H1 (cell line): ENCODE measurements around the gene KYNU. TPM values are rescaled to one million over a fixed set of nuclear protein-coding genes. Genes with fewer than 3 reads are reported as not detected.

Experiments used
- CTCF ChIA-PET: fragments of 300-600 bp; sonication (Branson Sonifier 250); formaldehyde crosslinking; loops from one replicate; lab custom pipeline; 2021; ENCODE audit not compliant: partially characterized antibody; lab: Charles Lee
- POLR2A ChIA-PET: fragments of 300-600 bp; sonication (Branson Sonifier 250); formaldehyde crosslinking; loops from one replicate; lab custom pipeline; 2021; ENCODE audit warnings: inconsistent platforms; ENCODE audit not compliant: partially characterized antibody; lab: Charles Lee
- DNase-seq, 2 experiments: peaks; one replicate each; pipeline versions ENCODE4 v3.0.0 to v3.0.0-alpha.2; 2010 to 2022; ENCODE audit warnings: low spot score in 2 of 2, low read depth in 1 of 2, mixed read lengths in 1 of 2
- FAIRE-seq: peaks from 2 replicates; lab custom pipeline; 2011; peaks lifted over from hg19 to GRCh38; lab: Jason Lieb, UNC
- H2AFZ ChIP-seq: 2 replicates; pipeline ENCODE4 v1.8.1; 2012; ENCODE audit warnings: low read length, inconsistent platforms
- H2AK5ac ChIP-seq: 2 replicates; pipeline ENCODE4 v1.6.1; 2013; ENCODE audit warnings: low read depth, low read length
- H2BK120ac ChIP-seq: replicated peaks from 2 replicates; pipeline ENCODE3; 2013; ENCODE audit warnings: low read depth, low read length, inconsistent platforms
- H2BK12ac ChIP-seq: 2 replicates; pipeline ENCODE4 v1.6.1; 2013; ENCODE audit warnings: low read depth, low read length
- H2BK15ac ChIP-seq: 2 replicates; pipeline ENCODE4 v1.6.1; 2013; ENCODE audit warnings: low read length
- H2BK20ac ChIP-seq: 2 replicates; pipeline ENCODE4 v1.6.1; 2013; ENCODE audit warnings: low read length
- H2BK5ac ChIP-seq: 2 replicates; pipeline ENCODE4 v1.6.1; 2013; ENCODE audit warnings: low read depth, low read length
- H3K14ac ChIP-seq: 2 replicates; pipeline ENCODE4 v1.6.1; 2013; ENCODE audit warnings: inconsistent platforms; ENCODE audit not compliant: insufficient read length
- H3K18ac ChIP-seq: 2 replicates; pipeline ENCODE4 v1.6.1; 2013; ENCODE audit warnings: low read length; ENCODE audit errors: extremely low read depth
- H3K23ac ChIP-seq: 2 replicates; pipeline ENCODE4 v1.6.1; 2013; ENCODE audit warnings: inconsistent platforms; ENCODE audit not compliant: insufficient read length
- H3K23me2 ChIP-seq: 2 replicates; pipeline ENCODE4 v1.6.1; 2013; ENCODE audit warnings: low read depth, low read length
- H3K27ac ChIP-seq: 2 replicates; pipeline ENCODE4 v1.6.1; 2011; ENCODE audit warnings: low read depth, low read length, inconsistent platforms
- H3K27me3 ChIP-seq, 4 experiments: replicated peaks in 1 of 4; 1 replicate in 1 of 4; 2 replicates in 3 of 4; pipeline versions ENCODE4 v1.6.1 to v1.8.1; 2011 to 2013; ENCODE audit warnings: low read length in 3 of 4, mild to moderate bottlenecking in 3 of 4, inconsistent platforms in 2 of 4, mixed read lengths in 2 of 4, moderate library complexity in 1 of 4; ENCODE audit not compliant: control insufficient read depth in 3 of 4, insufficient read depth in 3 of 4; ENCODE audit errors: extremely low read depth in 1 of 4
- H3K36me3 ChIP-seq, 4 experiments: 2 replicates each; pipeline versions ENCODE4 v1.6.1 to v1.8.1; 2011 to 2013; ENCODE audit warnings: mild to moderate bottlenecking in 4 of 4, low read length in 3 of 4, moderate library complexity in 2 of 4, control low read depth in 1 of 4, inconsistent platforms in 1 of 4; ENCODE audit not compliant: insufficient read depth in 4 of 4, control insufficient read depth in 2 of 4
- H3K4ac ChIP-seq: replicated peaks from 2 replicates; pipeline ENCODE3; 2013; ENCODE audit warnings: low read length, low read depth, mixed read lengths, inconsistent platforms; ENCODE audit not compliant: insufficient read length
- H3K4me1 ChIP-seq, 4 experiments: replicated peaks in 1 of 4; 1 replicate in 1 of 4; 2 replicates in 3 of 4; pipeline versions ENCODE4 v1.6.1 to v1.8.1; 2011 to 2013; ENCODE audit warnings: low read length in 3 of 4, inconsistent platforms in 2 of 4, mixed read lengths in 1 of 4; ENCODE audit not compliant: insufficient read depth in 4 of 4, control insufficient read depth in 3 of 4
- H3K4me2 ChIP-seq, 2 experiments: 2 replicates each; pipeline versions ENCODE4 v1.6.1 to v1.8.1; 2011 to 2013; ENCODE audit warnings: low read depth in 2 of 2, low read length in 2 of 2, control low read depth in 1 of 2, inconsistent platforms in 1 of 2, mild to moderate bottlenecking in 1 of 2; ENCODE audit not compliant: insufficient read depth in 1 of 2
- H3K4me3 ChIP-seq, 4 experiments: fragments of 200-600, 300-600 bp in 1 of 4; sonication (generic), shearing (Covaris generic), sonication (Bioruptor Twin) in 1 of 4; 2 replicates each; pipeline versions ENCODE4 v1.5.1 to v1.8.1; 2011 to 2016; ENCODE audit warnings: low read length in 4 of 4, low read depth in 3 of 4, control low read depth in 2 of 4, inconsistent platforms in 2 of 4, mild to moderate bottlenecking in 2 of 4, mixed read lengths in 1 of 4, moderate library complexity in 1 of 4; ENCODE audit not compliant: insufficient read depth in 2 of 4; ENCODE audit errors: extremely low read depth in 1 of 4
- H3K56ac ChIP-seq: replicated peaks from 2 replicates; pipeline ENCODE3; 2013; ENCODE audit warnings: low read depth, mild to moderate bottlenecking, mixed read lengths, low read length, inconsistent platforms; ENCODE audit not compliant: insufficient read length
- H3K79me1 ChIP-seq: 2 replicates; pipeline ENCODE4 v1.6.1; 2013; ENCODE audit warnings: low read depth, low read length, control low read depth
- H3K79me2 ChIP-seq, 2 experiments: 2 replicates each; pipeline versions ENCODE4 v1.6.1 to v1.8.1; 2012 to 2013; ENCODE audit warnings: low read length in 2 of 2, mild to moderate bottlenecking in 2 of 2, inconsistent platforms in 1 of 2; ENCODE audit not compliant: insufficient read depth in 2 of 2, control insufficient read depth in 1 of 2
- H3K9ac ChIP-seq, 4 experiments: replicated peaks in 1 of 4; 1 replicate in 1 of 4; 2 replicates in 3 of 4; pipeline versions ENCODE4 v1.6.1 to v1.8.1; 2011 to 2013; ENCODE audit warnings: low read depth in 3 of 4, low read length in 3 of 4, control low read depth in 2 of 4, mild to moderate bottlenecking in 2 of 4, moderate library complexity in 2 of 4, inconsistent platforms in 1 of 4; ENCODE audit errors: extremely low read depth in 1 of 4
- H3K9me3 ChIP-seq, 2 experiments: 2 replicates each; pipeline versions ENCODE4 v1.6.1 to v1.8.1; 2012 to 2013; ENCODE audit warnings: mild to moderate bottlenecking in 2 of 2, moderate library complexity in 2 of 2, control low read depth in 1 of 2, inconsistent platforms in 1 of 2, low read depth in 1 of 2, low read length in 1 of 2, mixed read lengths in 1 of 2; ENCODE audit not compliant: insufficient read depth in 2 of 2
- H4K20me1 ChIP-seq, 2 experiments: replicated peaks in 1 of 2; 2 replicates each; pipeline versions ENCODE3 to v1.8.1; 2011 to 2013; ENCODE audit warnings: inconsistent platforms in 2 of 2, low read length in 2 of 2, mild to moderate bottlenecking in 1 of 2; ENCODE audit not compliant: insufficient read depth in 2 of 2, control insufficient read depth in 1 of 2
- H4K5ac ChIP-seq: 2 replicates; pipeline ENCODE4 v1.6.1; 2013; ENCODE audit warnings: low read length, low read depth, mixed read lengths, inconsistent platforms; ENCODE audit not compliant: insufficient read length
- H4K8ac ChIP-seq: 2 replicates; pipeline ENCODE4 v1.8.0; 2013; ENCODE audit warnings: mild to moderate bottlenecking, moderate library complexity, low read length, inconsistent platforms; ENCODE audit not compliant: insufficient read depth; ENCODE audit errors: extremely low read depth
- H4K91ac ChIP-seq: replicated peaks from 2 replicates; pipeline ENCODE3; 2013; ENCODE audit warnings: low read length, mixed read lengths, inconsistent platforms; ENCODE audit not compliant: insufficient read length
- BRCA1 ChIP-seq: IDR thresholded peaks from 2 replicates; pipeline ENCODE4 v1.6.1; 2012; ENCODE audit warnings: low read depth, low read length, improper control_type of control experiment
- E2F6 ChIP-seq: IDR thresholded peaks from 2 replicates; pipeline ENCODE4 v1.6.1; 2012; ENCODE audit warnings: inconsistent platforms
- EP300 ChIP-seq, 2 experiments: IDR thresholded peaks; 1 replicate in 1 of 2; 2 replicates in 1 of 2; pipeline ENCODE4 v1.6.1; 2011 to 2012; ENCODE audit warnings: low read depth in 2 of 2, low read length in 2 of 2, mild to moderate bottlenecking in 2 of 2, borderline replicate concordance in 1 of 2, inconsistent platforms in 1 of 2, moderate library complexity in 1 of 2
- FOSL1 ChIP-seq: IDR thresholded peaks from 2 replicates; pipeline ENCODE4 v1.6.1; 2011; ENCODE audit warnings: mild to moderate bottlenecking, low read depth, low read length, moderate library complexity; ENCODE audit not compliant: insufficient read depth
- HDAC6 ChIP-seq: IDR thresholded peaks from one replicate; pipeline ENCODE4 v1.7.1; 2012; ENCODE audit warnings: low read depth, mild to moderate bottlenecking, inconsistent platforms, low read length, moderate library complexity
- PHF8 ChIP-seq: fragments of 200-600 bp; sonication (generic); conservative IDR thresholded peaks from 2 replicates; pipeline ENCODE4 v1.7.1; 2012; ENCODE audit warnings: low read depth, mild to moderate bottlenecking, inconsistent platforms, low read length, moderate library complexity
- RNF2 ChIP-seq: fragments of 200-900, 300-1000 bp; sonication (generic); IDR thresholded peaks from 2 replicates; pipeline ENCODE4 v1.7.1; 2016; ENCODE audit warnings: borderline replicate concordance, low read depth, mild to moderate bottlenecking, antibody characterized with exemption, low read length; ENCODE audit not compliant: poor library complexity, severe bottlenecking; ENCODE audit errors: missing control alignments
- SP1 ChIP-seq: IDR thresholded peaks from 2 replicates; pipeline ENCODE4 v1.6.1; 2011; ENCODE audit warnings: low read depth, low read length
- SP2 ChIP-seq: IDR thresholded peaks from 2 replicates; pipeline ENCODE4 v1.6.1; 2012; ENCODE audit warnings: mild to moderate bottlenecking, low read length, inconsistent platforms
- SP4 ChIP-seq: IDR thresholded peaks from 2 replicates; pipeline ENCODE4 v1.6.1; 2012; ENCODE audit warnings: low read length, inconsistent platforms
- TAF7 ChIP-seq: optimal IDR thresholded peaks from 2 replicates; pipeline ENCODE3; 2011; ENCODE audit warnings: low read depth, mild to moderate bottlenecking, inconsistent platforms, low read length, moderate library complexity, borderline replicate concordance
- polyA plus RNA-seq, 7 experiments: library from polyadenylated mRNA; depleted of rRNA in 3 of 7; stranded (reverse) in 5 of 7; unstranded in 2 of 7; fragments of >200 nt in 5 of 7; fragments of 200-250 nt in 2 of 7; gene quantifications; 1 replicate in 5 of 7; 2 replicates in 1 of 7; 4 replicates in 1 of 7; pipeline versions ENCODE4 v1.2.1 to v1.2.3, GENCODE V29; 2011 to 2013; ENCODE audit warnings: missing spikeins in 2 of 7, mixed read lengths in 2 of 7
- total RNA-seq: library from RNA; stranded (reverse); fragmentation: NEBNext Ultra II Directional; extraction: Animal tissue kit (Norgen Biotek cat#: 25700); gene quantifications from 2 replicates; pipeline ENCODE4 v1.2.1, GENCODE V29; 2021
- TF ChIP-seq, protein P1 (sequence below): IDR thresholded peaks from 2 replicates; pipeline ENCODE4 v1.6.1; 2012; ENCODE audit warnings: inconsistent platforms

The KYNU gene
- total and polyA plus RNA-seq, 2 of the 8 experiments (the other 6 are each of a cell fraction or from before 2014, with no cell fraction given): 0.09 to 0.13 TPM

DNA sequence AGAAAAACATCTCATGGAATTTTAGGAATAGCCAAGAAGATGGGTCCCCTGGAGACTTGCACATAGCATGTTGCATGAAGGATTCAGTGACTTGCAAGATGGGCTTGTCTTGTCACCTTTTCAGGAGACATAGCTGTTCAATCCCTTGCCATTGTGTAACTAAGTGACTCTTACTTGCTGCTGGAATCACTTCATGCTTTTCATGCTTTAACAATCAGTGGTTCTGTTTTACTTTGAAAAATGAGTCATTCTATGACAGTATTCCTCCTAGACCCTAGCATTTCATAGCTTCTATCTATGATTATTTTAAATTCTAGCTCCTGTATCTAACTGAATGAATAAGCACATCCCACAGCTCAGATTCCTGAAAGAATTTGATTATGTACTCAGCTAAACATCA lies 2.8 kb downstream of the KYNU start:
- H2AFZ ChIP-seq: no peak overlapping the region
- CTCF ChIA-PET: interaction anchor here (2.2 kb wide), 1 partner anchor 109 kb away, joined by 4 read pairs; no protein-coding TSS in a partner anchor
- TF ChIP-seq HDAC6 (no peak), SP1 (no peak), PHF8 (no peak), FOSL1 (no peak), TAF7 (no peak), EP300 (IDR thresholded peaks at IDR 0.05; ENCODE audit: borderline replicate concordance in 1 of 2, low read depth in 2 of 2, low read length in 2 of 2) (no peak), RNF2 (no peak), E2F6 (no peak), BRCA1 (no peak), SP2 (no peak), SP4 (no peak)
- TF ChIP-seq, protein P1, sequence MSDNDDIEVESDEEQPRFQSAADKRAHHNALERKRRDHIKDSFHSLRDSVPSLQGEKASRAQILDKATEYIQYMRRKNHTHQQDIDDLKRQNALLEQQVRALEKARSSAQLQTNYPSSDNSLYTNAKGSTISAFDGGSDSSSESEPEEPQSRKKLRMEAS: no peak

More for the DNA sequence above, 2.8 kb downstream of the KYNU start:
- Histone ChIP-seq H3K4me1 (no peaks in the 10 kb centered on the region), H3K4me2 (no peak overlapping the region), H3K79me2 (no peaks in the 10 kb centered on the region), H3K18ac (no peak overlapping the region), H3K56ac (no peak overlapping the region), H4K91ac (no peak overlapping the region), H3K79me1 (no peaks in the 10 kb centered on the region), H2AK5ac (no peak overlapping the region), H4K8ac (no peak overlapping the region), H2BK15ac (no peak overlapping the region), H3K36me3 (no peaks in the 10 kb centered on the region), H3K4ac (no peak overlapping the region), H2BK20ac (no peak overlapping the region), H3K23ac (no peak overlapping the region), H4K20me1 (no peaks in the 10 kb centered on the region), H2BK5ac (no peak overlapping the region), H3K9me3 (no peaks in the 10 kb centered on the region; a peak in 1 of 4 replicates), H3K4me3 (no peak overlapping the region), H4K5ac (no peak overlapping the region), H3K23me2 (no peaks in the 10 kb centered on the region; the same call in 1 of the 2 replicates), H3K14ac (no peak overlapping the region), H3K27ac (no peak overlapping the region), H2BK120ac (no peak overlapping the region), H3K9ac (no peak overlapping the region), H2BK12ac (no peak overlapping the region), H3K27me3 (no peaks in the 10 kb centered on the region)
- POLR2A ChIA-PET: no interaction called here
- FAIRE-seq: no peak
- DNase-seq: no peak
